Subcutaneous abdominal adipose tissue (tissue), 5 donors: ENCODE data around the gene TDRD10.

Source experiments
- H3K27ac ChIP-seq: one replicate; pipeline ENCODE4 v1.7.0; 2013; ENCODE audit warnings: low read depth, mild to moderate bottlenecking, inconsistent platforms, low read length, moderate library complexity
- H3K27me3 ChIP-seq, 5 donors: one replicate each; pipeline ENCODE4 v1.7.0; 2013; ENCODE audit warnings: low read length in 5 of 5, inconsistent platforms in 1 of 5; ENCODE audit not compliant: control insufficient read depth in 5 of 5, insufficient read depth in 4 of 5
- H3K36me3 ChIP-seq, 5 donors: one replicate each; pipeline ENCODE4 v1.7.0; 2013; ENCODE audit warnings: low read length in 5 of 5; ENCODE audit not compliant: control insufficient read depth in 5 of 5, insufficient read depth in 5 of 5
- H3K4me1 ChIP-seq, 5 donors: one replicate each; pipeline ENCODE4 v1.7.0; 2013; ENCODE audit warnings: low read length in 5 of 5, mild to moderate bottlenecking in 3 of 5, moderate library complexity in 1 of 5; ENCODE audit not compliant: control insufficient read depth in 5 of 5, insufficient read depth in 5 of 5
- H3K4me3 ChIP-seq, 5 donors: one replicate each; pipeline ENCODE4 v1.7.0; 2013; ENCODE audit warnings: low read length in 5 of 5, low read depth in 1 of 5
- H3K9ac ChIP-seq, 5 donors: one replicate each; pipeline ENCODE4 v1.7.0; 2013; ENCODE audit warnings: low read length in 5 of 5, mild to moderate bottlenecking in 4 of 5, moderate library complexity in 3 of 5
- H3K9me3 ChIP-seq, 5 donors: one replicate each; pipeline ENCODE4 v1.7.0; 2013; ENCODE audit warnings: low read length in 5 of 5; ENCODE audit not compliant: control insufficient read depth in 5 of 5
- donor health status: healthy.
- donor health status: healthy.
- donor health status: healthy.
- donor health status: healthy.
- donor health status: healthy.

TDRD10 gene

GRCh38 chr1:154549202-154549770 lies 47.3 kb downstream of the TDRD10 start:
- H3K4me1 ChIP-seq = peaks cover 0 to 3% (median 0%) of the 10 kb centered on the region in 5 donors
- H3K27ac ChIP-seq = no peak overlapping the region

GRCh38 chr1:154550070-154550469 lies 48.1 kb downstream of the TDRD10 start:
- Histone ChIP-seq H3K36me3 (peaks cover 14 to 76% (median 70%) of the 10 kb centered on the region in 5 donors), H3K27me3 (no peaks in the 10 kb centered on the region), H3K9me3 (no peaks in the 10 kb centered on the region), H3K4me1 (peaks cover 0 to 3% (median 0%) of the 10 kb centered on the region in 5 donors), H3K27ac (no peak overlapping the region), H3K9ac (no peak overlapping the region), H3K4me3 (no peak overlapping the region)

More at GRCh38 chr1:154549202-154549770, 47.3 kb downstream of the TDRD10 start:
- no peak overlapping the region for H3K4me3 ChIP-seq
- H3K9ac ChIP-seq = no peak overlapping the region
- H3K9me3 ChIP-seq = no peaks in the 10 kb centered on the region
- H3K36me3 ChIP-seq = peaks cover 12 to 72% (median 62%) of the 10 kb centered on the region in 5 donors
- no peaks in the 10 kb centered on the region for H3K27me3 ChIP-seq

GRCh38 chr1:154550657-154551056 lies 48.6 kb downstream of the TDRD10 start:
- Histone ChIP-seq H3K9me3 (no peaks in the 10 kb centered on the region), H3K4me3 (no peak overlapping the region), H3K27ac (no peak overlapping the region), H3K36me3 (peaks cover 14 to 79% (median 74%) of the 10 kb centered on the region in 5 donors), H3K4me1 (peaks cover 0 to 3% (median 0%) of the 10 kb centered on the region in 5 donors), H3K9ac (no peak overlapping the region), H3K27me3 (no peaks in the 10 kb centered on the region)

GRCh38 chr1:154551474-154551873 lies 49.5 kb downstream of the TDRD10 start:
- Histone ChIP-seq H3K9me3 (no peaks in the 10 kb centered on the region), H3K9ac (no peak overlapping the region), H3K4me3 (no peak overlapping the region), H3K27ac (no peak overlapping the region), H3K4me1 (peaks cover 5 to 10% (median 7%) of the 10 kb centered on the region in 5 donors), H3K27me3 (no peaks in the 10 kb centered on the region), H3K36me3 (peaks cover 14 to 80% (median 77%) of the 10 kb centered on the region in 5 donors)

- Histone ChIP-seq H3K4me3 (no peak overlapping the region), H3K9me3 (no peaks in the 10 kb centered on the region), H3K27ac (no peak overlapping the region), H3K36me3 (peaks cover 14 to 80% (median 77%) of the 10 kb centered on the region in 5 donors), H3K27me3 (no peaks in the 10 kb centered on the region), H3K9ac (no peak overlapping the region), H3K4me1 (peaks cover 10 to 16% (median 13%) of the 10 kb centered on the region in 5 donors)
Measured at GRCh38 chr1:154552036-154552435, 50.0 kb downstream of the TDRD10 start.

GRCh38 chr1:154553056-154554030 lies 51.3 kb downstream of the TDRD10 start:
- H3K9me3 ChIP-seq = no peaks in the 10 kb centered on the region
- H3K4me1 ChIP-seq = peaks cover 17 to 25% (median 23%) of the 10 kb centered on the region in 5 donors
- no peaks in the 10 kb centered on the region for H3K27me3 ChIP-seq
- H3K36me3 ChIP-seq = peaks cover 14 to 73% (median 72%) of the 10 kb centered on the region in 5 donors
- H3K9ac ChIP-seq = no peak overlapping the region
- H3K27ac ChIP-seq = no peak overlapping the region
- no peak overlapping the region for H3K4me3 ChIP-seq

GRCh38 chr1:154556422-154556821 lies 54.4 kb downstream of the TDRD10 start:
- H3K9ac ChIP-seq = peak overlapping the region; percentile 62 to 91 (median 78)

GRCh38 chr1:154557248-154557938 lies 55.4 kb downstream of the TDRD10 start:
- Histone ChIP-seq H3K4me3 (peak overlapping the region; percentile 69 to 94 (median 77)), H3K27ac (peak overlapping the region; percentile 63), H3K9ac (peak overlapping the region; percentile 75 to 92 (median 85)), H3K27me3 (no peaks in the 10 kb centered on the region), H3K4me1 (peaks cover 17 to 35% (median 32%) of the 10 kb centered on the region in 5 donors), H3K36me3 (peaks cover 8 to 36% (median 34%) of the 10 kb centered on the region in 5 donors), H3K9me3 (no peaks in the 10 kb centered on the region)

More at GRCh38 chr1:154556422-154556821, 54.4 kb downstream of the TDRD10 start:
- H3K4me3 ChIP-seq = peak overlapping the region in 4 of 5 donors; percentile 69 to 94 (median 78)
- H3K36me3 ChIP-seq = peaks cover 10 to 45% (median 44%) of the 10 kb centered on the region in 5 donors
- H3K9me3 ChIP-seq = no peaks in the 10 kb centered on the region
- H3K27ac ChIP-seq = peak overlapping the region; percentile 43
- peaks cover 17 to 35% (median 32%) of the 10 kb centered on the region in 5 donors for H3K4me1 ChIP-seq
- no peaks in the 10 kb centered on the region for H3K27me3 ChIP-seq

- Histone ChIP-seq H3K4me3 (peak within 1 kb of the TSS; percentile 69 to 94 (median 78)), H3K27ac (peak within 1 kb of the TSS; percentile 87), H3K27me3 (no peaks in the 10 kb centered on the region), H3K36me3 (peaks cover 7 to 28% (median 27%) of the 10 kb centered on the region in 5 donors), H3K9ac (peak within 1 kb of the TSS; percentile 51 to 92 (median 90)), H3K4me1 (peaks cover 17 to 35% (median 32%) of the 10 kb centered on the region in 5 donors), H3K9me3 (no peaks in the 10 kb centered on the region)
Measured at GRCh38 chr1:154557939-154558719, 56.1 kb downstream of the TDRD10 start, which contains the start of gene UBE2Q1. TSS of gene UBE2Q1 (minus strand) at chr1:154558662. CDS start at chr1:154558553, 109 bp downstream.
